MCF 10A (cell line): ENCODE results near the gene PLPPR1. TPM values are rescaled to one million over a fixed set of nuclear protein-coding genes. Genes with fewer than 3 reads are reported as not detected.

Experiments
- BruUV-seq: library from RNA; stranded (reverse); fragments of 400-500 nt; replicated peaks from 2 replicates; lab custom pipeline; 2021; lab: Mats Ljungman, UMichigan
- CTCF ChIA-PET: fragments of 300-600 bp; sonication (Branson Sonifier 250); formaldehyde crosslinking; extraction: SDS; loops from one replicate; lab custom pipeline; 2021; ENCODE audit warnings: antibody characterized with exemption, inconsistent platforms; lab: Yijun Ruan, JAX
- POLR2A ChIA-PET: fragments of 300-600, 350-650 bp; sonication (Branson Sonifier 250); formaldehyde crosslinking; extraction: SDS; loops from one replicate; lab custom pipeline; 2020; ENCODE audit warnings: antibody characterized with exemption, inconsistent platforms; lab: Yijun Ruan, JAX
- DNase-seq: peaks from one replicate; pipeline ENCODE4 v3.0.0-alpha.2; 2018; ENCODE audit not compliant: unreplicated experiment
- H3K27ac Mint-ChIP-seq: one replicate; pipeline ENCODE4 v1.8.0; 2022; ENCODE audit warnings: mild to moderate bottlenecking, low read depth, mixed read lengths; ENCODE audit not compliant: unreplicated experiment
- H3K27me3 Mint-ChIP-seq: one replicate; pipeline ENCODE4 v1.8.0; 2022; ENCODE audit warnings: mixed read lengths; ENCODE audit not compliant: insufficient read depth, unreplicated experiment
- H3K36me3 Mint-ChIP-seq: one replicate; pipeline ENCODE4 v1.8.0; 2022; ENCODE audit warnings: mild to moderate bottlenecking, moderate library complexity, mixed read lengths; ENCODE audit not compliant: insufficient read depth, unreplicated experiment
- H3K4me1 Mint-ChIP-seq: one replicate; pipeline ENCODE4 v1.8.0; 2022; ENCODE audit warnings: mixed read lengths; ENCODE audit not compliant: insufficient read depth, unreplicated experiment
- H3K4me3 Mint-ChIP-seq: one replicate; pipeline ENCODE4 v1.8.0; 2022; ENCODE audit warnings: mild to moderate bottlenecking, moderate library complexity, mixed read lengths; ENCODE audit not compliant: unreplicated experiment
- H3K9me3 Mint-ChIP-seq: one replicate; pipeline ENCODE4 v1.8.0; 2022; ENCODE audit warnings: mixed read lengths; ENCODE audit not compliant: unreplicated experiment
- intact Hi-C: fragments of 100-400 bp; cut with micrococcal nuclease; formaldehyde crosslinking; loops from 2 replicates; pipeline ENCODE4 v1.14.1; 2022
- total RNA-seq: library from RNA; stranded (reverse); gene quantifications from 2 replicates; pipeline ENCODE4 v1.2.3, GENCODE V29; 2022
- TF ChIP-seq, protein P1 (sequence below): fragments of 200-600 bp; IDR thresholded peaks from one replicate; pipeline ENCODE4 v1.8.0; 2022; ENCODE audit warnings: antibody characterized with exemption, mild to moderate bottlenecking; ENCODE audit not compliant: unreplicated experiment

The PLPPR1 gene
- total RNA-seq, 1 experiment from 2014 or later, result not detected

DNA sequence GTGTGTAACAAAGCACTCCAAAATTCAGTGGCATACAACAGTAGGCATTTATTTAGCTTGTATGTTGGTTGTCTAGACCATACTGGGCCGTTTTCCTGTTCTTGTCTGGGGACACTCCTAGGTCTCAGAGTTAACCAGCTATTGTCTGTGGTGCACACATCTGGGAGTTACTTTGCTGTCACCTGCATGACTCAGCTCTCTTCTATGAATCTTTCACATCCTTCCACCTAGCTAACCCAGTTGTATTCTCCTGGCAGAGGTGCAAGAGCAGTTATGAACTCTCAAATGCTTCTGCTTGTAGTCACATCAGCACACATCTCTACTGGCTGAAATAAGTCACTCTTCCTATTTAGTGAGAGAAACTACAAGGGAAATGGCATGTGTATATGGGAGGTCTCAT, 218.2 kb downstream of the PLPPR1 start:
- Mint-ChIP-seq H3K27ac (no peak overlapping the region), H3K4me3 (no peak overlapping the region), H3K9me3 (no peaks in the 10 kb centered on the region), H3K36me3 (no peaks in the 10 kb centered on the region), H3K4me1 (no peaks in the 10 kb centered on the region), H3K27me3 (peaks cover 38% of the 10 kb centered on the region)
- TF ChIP-seq, protein P1, sequence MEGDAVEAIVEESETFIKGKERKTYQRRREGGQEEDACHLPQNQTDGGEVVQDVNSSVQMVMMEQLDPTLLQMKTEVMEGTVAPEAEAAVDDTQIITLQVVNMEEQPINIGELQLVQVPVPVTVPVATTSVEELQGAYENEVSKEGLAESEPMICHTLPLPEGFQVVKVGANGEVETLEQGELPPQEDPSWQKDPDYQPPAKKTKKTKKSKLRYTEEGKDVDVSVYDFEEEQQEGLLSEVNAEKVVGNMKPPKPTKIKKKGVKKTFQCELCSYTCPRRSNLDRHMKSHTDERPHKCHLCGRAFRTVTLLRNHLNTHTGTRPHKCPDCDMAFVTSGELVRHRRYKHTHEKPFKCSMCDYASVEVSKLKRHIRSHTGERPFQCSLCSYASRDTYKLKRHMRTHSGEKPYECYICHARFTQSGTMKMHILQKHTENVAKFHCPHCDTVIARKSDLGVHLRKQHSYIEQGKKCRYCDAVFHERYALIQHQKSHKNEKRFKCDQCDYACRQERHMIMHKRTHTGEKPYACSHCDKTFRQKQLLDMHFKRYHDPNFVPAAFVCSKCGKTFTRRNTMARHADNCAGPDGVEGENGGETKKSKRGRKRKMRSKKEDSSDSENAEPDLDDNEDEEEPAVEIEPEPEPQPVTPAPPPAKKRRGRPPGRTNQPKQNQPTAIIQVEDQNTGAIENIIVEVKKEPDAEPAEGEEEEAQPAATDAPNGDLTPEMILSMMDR, result no peak
- BruUV-seq, result no TSS peak
- POLR2A ChIA-PET, result no interaction called here
- no peak for DNase-seq
- intact Hi-C loops, result no loop called here
- CTCF ChIA-PET, result interaction anchor here (0.6 to 2.0 kb wide), 4 partner anchors 11 to 1091 kb away, joined by 3 to 6 read pairs (median 4); no protein-coding TSS in a partner anchor

DNA sequence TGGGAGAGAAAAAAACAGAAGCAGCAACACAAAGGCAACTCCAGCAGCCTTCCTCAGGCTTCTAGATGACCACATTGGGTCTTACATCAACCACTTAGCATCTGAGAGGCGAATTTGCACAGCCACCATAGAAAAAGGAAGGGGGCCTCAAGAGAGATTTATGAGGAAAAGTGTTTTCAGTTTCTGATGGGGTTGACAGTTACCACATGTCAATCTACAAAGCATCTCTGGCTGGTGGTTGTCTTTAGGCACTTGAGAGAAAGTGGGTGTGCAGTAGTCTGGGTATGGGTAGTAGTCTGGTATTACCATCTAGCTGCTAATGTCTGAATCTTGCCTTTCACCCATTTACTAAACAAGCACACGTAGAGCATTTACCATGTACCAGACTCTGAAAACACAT, 218.8 kb downstream of the PLPPR1 start:
- peaks cover 45% of the 10 kb centered on the region for H3K27me3 Mint-ChIP-seq
- TF ChIP-seq, protein P1, result no peak
- no peaks in the 10 kb centered on the region for H3K9me3 Mint-ChIP-seq
- no TSS peak for BruUV-seq
- intact Hi-C loops, result no loop called here
- no peak overlapping the region for H3K27ac Mint-ChIP-seq
- ChIA-PET POLR2A (no interaction called here), CTCF (interaction anchor here (0.6 to 1.6 kb wide), 4 partner anchors 12 to 1092 kb away, joined by 3 to 5 read pairs (median 4); no protein-coding TSS in a partner anchor)
- no peak overlapping the region for H3K4me3 Mint-ChIP-seq
- H3K4me1 Mint-ChIP-seq, result no peaks in the 10 kb centered on the region
- DNase-seq, result no peak
- no peaks in the 10 kb centered on the region for H3K36me3 Mint-ChIP-seq

DNA sequence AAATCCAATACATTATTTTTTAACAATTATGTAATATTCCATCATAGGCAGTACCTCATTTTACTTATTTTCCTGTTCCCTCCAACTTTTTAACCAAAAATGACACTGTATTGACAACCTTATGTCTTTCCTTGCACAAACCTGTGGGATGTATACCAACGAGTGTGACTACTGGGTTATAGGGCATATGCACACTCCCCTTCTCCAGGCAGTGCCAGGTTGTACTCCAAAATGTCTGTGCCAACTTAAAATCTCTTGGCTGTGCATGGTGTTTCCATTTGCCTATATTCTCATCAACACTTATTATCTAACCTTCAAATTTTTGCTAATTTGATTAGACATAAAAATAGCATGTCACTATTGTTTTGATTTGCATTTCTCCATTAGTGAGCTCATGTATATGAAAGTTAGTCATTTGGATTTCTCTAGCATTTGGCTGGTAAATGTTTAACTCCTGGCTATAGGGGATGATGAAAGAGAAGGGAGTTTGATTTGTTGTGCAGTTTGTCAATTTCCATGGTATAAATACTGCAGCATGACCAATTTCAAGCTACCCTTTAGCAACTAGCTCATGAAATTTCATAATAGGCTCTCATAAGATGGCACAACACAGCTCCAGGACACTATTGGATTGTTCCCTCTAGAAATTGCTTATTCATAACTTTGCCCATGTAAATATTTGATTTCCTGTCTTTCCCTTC, 226.4 kb downstream of the PLPPR1 start:
- H3K27ac Mint-ChIP-seq, result no peak overlapping the region
- DNase-seq, result no peak
- H3K36me3 Mint-ChIP-seq, result no peaks in the 10 kb centered on the region
- H3K27me3 Mint-ChIP-seq, result peaks cover 55% of the 10 kb centered on the region
- no peak overlapping the region for H3K4me3 Mint-ChIP-seq
- H3K4me1 Mint-ChIP-seq, result no peaks in the 10 kb centered on the region
- H3K9me3 Mint-ChIP-seq, result no peaks in the 10 kb centered on the region
- POLR2A ChIA-PET, result no interaction called here
- CTCF ChIA-PET, result interaction anchor here (0.8 kb wide), 1 partner anchor 653 kb away, joined by 3 read pairs; no protein-coding TSS in a partner anchor
- intact Hi-C loops, result no loop called here
- no TSS peak for BruUV-seq
- TF ChIP-seq, protein P1, result no peak

DNA sequence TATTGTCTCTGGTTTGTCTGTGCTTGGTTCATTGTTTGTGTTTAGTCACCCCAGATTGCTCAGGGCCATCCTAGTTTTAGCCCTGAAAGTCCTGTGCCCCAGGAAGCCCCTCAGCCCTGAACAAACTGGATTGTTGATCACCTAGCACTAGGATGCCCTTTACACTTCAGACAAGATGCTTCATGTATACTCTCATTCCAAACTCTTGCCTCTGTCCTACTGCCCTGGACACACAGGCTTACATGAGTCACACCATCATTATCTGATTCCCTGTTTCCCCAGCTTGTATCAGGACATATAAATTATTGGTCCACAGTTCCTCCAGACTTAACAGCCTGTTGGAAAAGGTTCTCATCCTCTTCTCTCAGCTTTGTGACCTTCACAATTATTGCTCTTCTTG, 236.2 kb downstream of the PLPPR1 start:
- DNase-seq, result no peak
- intact Hi-C loops, result no loop called here
- TF ChIP-seq, protein P1, result no peak
- Mint-ChIP-seq H3K27me3 (no peaks in the 10 kb centered on the region), H3K36me3 (no peaks in the 10 kb centered on the region), H3K27ac (no peak overlapping the region), H3K4me1 (no peaks in the 10 kb centered on the region), H3K4me3 (no peak overlapping the region), H3K9me3 (no peaks in the 10 kb centered on the region)
- ChIA-PET CTCF (no interaction called here), POLR2A (interaction anchor here (0.6 kb wide), 1 partner anchor 96 kb away, joined by 4 read pairs; no protein-coding TSS in a partner anchor)
- BruUV-seq, result no TSS peak
